ENCODE results near the gene PLAAT4. TPM values are rescaled to one million over a fixed set of nuclear protein-coding genes. Genes with fewer than 3 reads are reported as not detected.

Gene PLAAT4
- total RNA-seq, 2 donors from 2014 or later: 11.3 to 18.2 TPM

DNA sequence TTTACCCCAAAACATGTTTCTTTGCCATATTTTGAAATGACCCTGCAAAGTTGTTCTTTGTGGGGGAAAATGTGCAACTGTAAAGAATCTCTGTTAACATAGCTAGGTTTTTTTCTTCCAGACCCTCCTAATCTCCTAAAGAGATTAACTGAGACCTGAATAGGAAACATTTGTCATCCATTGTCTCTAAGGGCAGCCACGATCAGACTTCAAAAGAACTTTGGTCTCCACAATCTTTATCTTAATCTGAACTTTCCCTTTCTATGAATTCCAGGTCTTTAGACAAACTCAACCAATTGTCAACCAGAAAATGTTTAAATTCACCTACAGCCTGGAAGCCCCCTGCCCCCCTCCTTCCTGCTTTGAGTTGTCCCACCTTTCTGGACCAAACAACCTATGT lies 35.4 kb upstream of the PLAAT4 start:
- TF ChIP-seq, protein P1, sequence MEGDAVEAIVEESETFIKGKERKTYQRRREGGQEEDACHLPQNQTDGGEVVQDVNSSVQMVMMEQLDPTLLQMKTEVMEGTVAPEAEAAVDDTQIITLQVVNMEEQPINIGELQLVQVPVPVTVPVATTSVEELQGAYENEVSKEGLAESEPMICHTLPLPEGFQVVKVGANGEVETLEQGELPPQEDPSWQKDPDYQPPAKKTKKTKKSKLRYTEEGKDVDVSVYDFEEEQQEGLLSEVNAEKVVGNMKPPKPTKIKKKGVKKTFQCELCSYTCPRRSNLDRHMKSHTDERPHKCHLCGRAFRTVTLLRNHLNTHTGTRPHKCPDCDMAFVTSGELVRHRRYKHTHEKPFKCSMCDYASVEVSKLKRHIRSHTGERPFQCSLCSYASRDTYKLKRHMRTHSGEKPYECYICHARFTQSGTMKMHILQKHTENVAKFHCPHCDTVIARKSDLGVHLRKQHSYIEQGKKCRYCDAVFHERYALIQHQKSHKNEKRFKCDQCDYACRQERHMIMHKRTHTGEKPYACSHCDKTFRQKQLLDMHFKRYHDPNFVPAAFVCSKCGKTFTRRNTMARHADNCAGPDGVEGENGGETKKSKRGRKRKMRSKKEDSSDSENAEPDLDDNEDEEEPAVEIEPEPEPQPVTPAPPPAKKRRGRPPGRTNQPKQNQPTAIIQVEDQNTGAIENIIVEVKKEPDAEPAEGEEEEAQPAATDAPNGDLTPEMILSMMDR (IDR thresholded peaks at IDR 0.05): no peak
- no peak overlapping the region for H3K27ac ChIP-seq
- H3K9me3 ChIP-seq: peaks cover 0 to 6% of the 10 kb centered on the region in 2 donors
- H3K4me1 ChIP-seq: peaks cover 0 to 11% of the 10 kb centered on the region in 2 donors
- no peaks in the 10 kb centered on the region for H3K36me3 ChIP-seq
- no peak for DNase-seq (ENCODE audit: low spot score)
- no peaks in the 10 kb centered on the region for H3K27me3 ChIP-seq
- no peak overlapping the region for H3K4me3 ChIP-seq

DNA sequence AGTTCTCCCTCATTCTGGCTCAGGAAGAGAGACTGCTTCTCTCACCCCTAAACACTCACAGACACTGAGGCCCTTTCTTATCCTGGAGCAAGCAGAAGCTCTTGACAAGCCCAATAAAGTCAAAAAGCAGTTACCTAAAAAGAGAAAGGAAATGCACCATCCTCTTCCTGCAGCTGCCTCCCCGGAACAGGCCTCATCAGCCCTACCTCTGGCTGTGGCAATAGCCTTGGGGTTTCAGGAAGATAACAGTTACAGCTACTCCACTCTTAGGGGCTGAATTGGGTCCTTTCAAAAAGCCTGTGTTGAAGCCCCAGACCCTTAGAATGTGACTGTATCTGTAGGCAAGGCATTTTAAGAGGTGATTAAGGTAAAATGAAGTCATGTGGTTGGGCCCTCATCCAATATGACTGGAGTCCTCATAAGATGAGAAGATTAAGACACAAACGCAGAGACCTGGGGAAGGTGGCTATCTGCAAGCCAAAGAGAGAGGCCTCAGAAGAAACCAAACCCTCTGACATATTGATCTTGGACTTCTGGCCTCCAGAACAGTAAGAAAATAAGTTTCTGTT lies 34.3 kb upstream of the PLAAT4 start:
- no peak overlapping the region for H3K27ac ChIP-seq
- no peak for DNase-seq (ENCODE audit: low spot score)
- H3K9me3 ChIP-seq: peaks cover 0 to 6% of the 10 kb centered on the region in 2 donors
- no peaks in the 10 kb centered on the region for H3K36me3 ChIP-seq
- TF ChIP-seq, protein P1 (IDR thresholded peaks at IDR 0.05): no peak
- H3K4me1 ChIP-seq: peaks cover 0 to 11% of the 10 kb centered on the region in 2 donors
- H3K4me3 ChIP-seq: no peak overlapping the region
- H3K27me3 ChIP-seq: no peaks in the 10 kb centered on the region

DNA sequence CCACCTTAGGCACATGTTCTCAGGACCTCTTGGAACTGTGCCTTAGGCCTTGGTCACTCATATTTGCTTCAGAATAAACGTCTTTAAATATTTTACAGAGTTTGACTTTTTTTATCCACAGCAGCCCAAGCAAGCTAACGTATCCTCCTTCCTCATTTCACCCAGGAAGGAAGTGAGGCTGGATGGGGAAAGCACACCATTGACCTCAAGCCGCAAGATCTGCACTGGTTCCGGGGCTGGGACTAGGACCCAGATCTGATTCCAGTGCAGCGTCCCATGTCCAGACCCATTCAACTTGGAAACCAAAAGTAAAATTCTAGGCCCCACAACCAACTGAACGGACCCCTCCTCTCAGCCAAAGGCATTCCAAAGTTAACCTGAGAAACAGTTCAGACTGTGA lies 33.1 kb upstream of the PLAAT4 start:
- peaks cover 0 to 11% of the 10 kb centered on the region in 2 donors for H3K4me1 ChIP-seq
- TF ChIP-seq, protein P1 (IDR thresholded peaks at IDR 0.05): no peak
- H3K27ac ChIP-seq: no peak overlapping the region
- H3K36me3 ChIP-seq: no peaks in the 10 kb centered on the region
- H3K27me3 ChIP-seq: no peaks in the 10 kb centered on the region
- no peak overlapping the region for H3K4me3 ChIP-seq
- peaks cover 0 to 6% of the 10 kb centered on the region in 2 donors for H3K9me3 ChIP-seq
- no peak for DNase-seq (ENCODE audit: low spot score)

DNA sequence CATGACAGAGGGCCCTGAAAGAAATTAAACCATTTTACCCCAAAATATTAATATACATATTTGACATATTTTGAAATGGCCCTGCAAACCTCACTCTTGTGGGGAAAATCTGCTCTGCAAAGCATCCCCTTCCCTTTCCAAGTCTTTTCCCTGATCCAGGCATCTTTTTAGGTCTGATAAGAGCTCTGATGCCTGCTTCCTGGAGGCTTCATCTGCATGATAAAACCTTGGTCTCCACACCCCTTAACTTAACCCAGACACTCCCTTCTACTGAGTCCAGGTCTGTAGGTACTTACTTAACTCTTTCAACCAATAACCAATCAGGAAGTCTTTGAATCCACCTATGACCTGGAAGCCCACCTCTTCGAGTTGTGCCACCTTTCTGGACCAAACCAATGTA lies 32.6 kb upstream of the PLAAT4 start:
- Histone ChIP-seq H3K9me3 (peaks cover 0 to 6% of the 10 kb centered on the region in 2 donors), H3K36me3 (no peaks in the 10 kb centered on the region), H3K27me3 (no peaks in the 10 kb centered on the region), H3K27ac (no peak overlapping the region), H3K4me1 (peaks cover 0 to 11% of the 10 kb centered on the region in 2 donors), H3K4me3 (no peak overlapping the region)
- TF ChIP-seq, protein P1 (IDR thresholded peaks at IDR 0.05): no peak
- DNase-seq (ENCODE audit: low spot score): no peak

DNA sequence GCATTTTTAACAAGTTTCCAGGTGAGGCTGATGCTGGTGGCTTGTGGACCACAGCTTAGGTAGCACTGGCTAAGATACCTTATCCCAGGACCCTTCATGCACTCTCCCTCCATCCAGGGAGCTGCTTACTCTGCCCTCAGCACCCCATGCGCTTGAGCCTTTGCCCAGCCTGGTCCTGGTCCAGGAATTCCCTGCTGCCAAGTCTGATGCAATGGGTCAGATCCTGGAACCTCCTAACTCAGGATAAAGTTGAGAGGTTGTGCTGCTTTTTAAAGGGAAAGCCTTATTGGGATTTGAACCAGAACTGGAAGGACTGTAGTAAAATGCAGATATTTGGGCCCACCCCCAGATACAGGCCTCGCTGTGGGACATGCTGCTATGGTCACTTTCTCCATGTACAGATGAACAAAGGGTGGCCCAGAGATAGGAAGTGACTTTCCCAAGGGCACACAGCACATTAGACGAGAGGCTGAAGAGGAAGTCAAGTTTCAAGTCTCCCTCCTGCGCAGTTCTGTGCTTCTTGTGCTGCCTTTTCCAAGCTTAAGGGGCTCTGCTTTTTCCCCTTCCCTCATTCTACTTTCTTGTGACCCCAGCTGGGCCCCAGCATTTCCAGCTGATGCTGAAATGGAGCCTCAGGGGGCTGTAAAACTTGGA lies 31.5 kb upstream of the PLAAT4 start:
- TF ChIP-seq, protein P1 (IDR thresholded peaks at IDR 0.05): no peak
- H3K27ac ChIP-seq: no peak overlapping the region
- no peak for DNase-seq (ENCODE audit: low spot score)
- H3K4me1 ChIP-seq: peaks cover 0 to 15% of the 10 kb centered on the region in 2 donors
- H3K4me3 ChIP-seq: no peak overlapping the region
- H3K27me3 ChIP-seq: no peaks in the 10 kb centered on the region
- no peaks in the 10 kb centered on the region for H3K36me3 ChIP-seq
- peaks cover 0 to 5% of the 10 kb centered on the region in 2 donors for H3K9me3 ChIP-seq
